Neural progenitor cell (in vitro differentiated cells): ENCODE results near the gene KREMEN2. TPM values are rescaled to one million over a fixed set of nuclear protein-coding genes. Genes with fewer than 3 reads are reported as not detected.

Experiments used
- DNase-seq: peaks from one replicate; pipeline ENCODE4 v3.0.0-alpha.2; 2016; ENCODE audit warnings: low spot score
- H2AFZ ChIP-seq: fragments of 200-600 bp; sonication (generic); replicated peaks from 2 replicates; pipeline ENCODE4 v1.6.1; 2016; ENCODE audit warnings: antibody characterized with exemption
- H3F3A ChIP-seq: fragments of 200-600 bp; sonication (generic); 2 replicates; pipeline ENCODE4 v1.6.1; 2016; ENCODE audit warnings: antibody characterized with exemption, low read depth
- H3K27ac ChIP-seq: fragments of 200-600 bp; sonication (generic); 2 replicates; pipeline ENCODE4 v1.5.1; 2016; ENCODE audit warnings: mild to moderate bottlenecking
- H3K27me3 ChIP-seq: fragments of 200-600 bp; sonication (generic); 2 replicates; pipeline ENCODE4 v1.6.1; 2016; ENCODE audit warnings: mild to moderate bottlenecking, moderate library complexity
- H3K36me3 ChIP-seq: fragments of 200-600 bp; sonication (generic); 2 replicates; pipeline ENCODE4 v1.5.1; 2016
- H3K4me1 ChIP-seq: fragments of 200-600 bp; sonication (generic); 2 replicates; pipeline ENCODE4 v1.6.1; 2016; ENCODE audit warnings: mixed run types
- H3K4me2 ChIP-seq: fragments of 200-600 bp; sonication (generic); 2 replicates; pipeline ENCODE4 v1.6.1; 2016
- H3K4me3 ChIP-seq: fragments of 200-600 bp; sonication (generic); 2 replicates; pipeline ENCODE4 v1.5.1; 2016
- H3K79me2 ChIP-seq: fragments of 200-600 bp; sonication (generic); 2 replicates; pipeline ENCODE4 v1.6.1; 2016; ENCODE audit warnings: low read depth
- H3K9ac ChIP-seq: fragments of 200-600 bp; sonication (generic); 2 replicates; pipeline ENCODE4 v1.6.1; 2016
- H3K9me3 ChIP-seq: fragments of 200-600 bp; sonication (generic); 2 replicates; pipeline ENCODE4 v1.5.1; 2016; ENCODE audit warnings: low read depth
- H4K20me1 ChIP-seq: fragments of 200-600 bp; sonication (generic); 2 replicates; pipeline ENCODE4 v1.6.1; 2016; ENCODE audit warnings: low read depth
- H3K27ac Mint-ChIP-seq: 3 replicates; pipeline ENCODE4 v1.8.0; 2021; ENCODE audit warnings: mixed read lengths
- H3K27me3 Mint-ChIP-seq: 2 replicates; pipeline ENCODE4 v1.8.0; 2022; ENCODE audit warnings: low read depth, mild to moderate bottlenecking, inconsistent platforms, moderate library complexity, mixed read lengths; ENCODE audit not compliant: insufficient read depth
- H3K36me3 Mint-ChIP-seq: 3 replicates; pipeline ENCODE4 v1.8.0; 2021; ENCODE audit warnings: mixed read lengths
- H3K4me1 Mint-ChIP-seq: 3 replicates; pipeline ENCODE4 v1.8.0; 2021; ENCODE audit warnings: mixed read lengths
- H3K4me3 Mint-ChIP-seq: 3 replicates; pipeline ENCODE4 v1.8.0; 2021; ENCODE audit warnings: mild to moderate bottlenecking, moderate library complexity, mixed read lengths
- H3K9me3 Mint-ChIP-seq: 3 replicates; pipeline ENCODE4 v1.8.0; 2020; ENCODE audit warnings: mixed read lengths
- CTCF ChIP-seq: fragments of 200-600 bp; sonication (generic); IDR thresholded peaks from 2 replicates; pipeline ENCODE4 v1.5.1; 2017; ENCODE audit warnings: antibody characterized with exemption, mild to moderate bottlenecking
- EZH2 ChIP-seq: fragments of 200-600 bp; sonication (generic); IDR thresholded peaks from 2 replicates; pipeline ENCODE4 v1.6.1; 2017; ENCODE audit warnings: antibody characterized with exemption, mild to moderate bottlenecking, moderate library complexity
- EZH2phosphoT487 ChIP-seq: fragments of 200-600 bp; sonication (generic); IDR thresholded peaks from 2 replicates; pipeline ENCODE4 v1.6.1; 2017; ENCODE audit warnings: antibody characterized with exemption
- total RNA-seq: library from RNA; depleted of rRNA; stranded (reverse); fragments of >200 nt; gene quantifications from 2 replicates; pipeline ENCODE4 v1.2.3, GENCODE V29; 2015; ENCODE audit warnings: low replicate concordance

KREMEN2 gene
- total RNA-seq, 1 donor from 2014 or later = 0.51 TPM

DNA sequence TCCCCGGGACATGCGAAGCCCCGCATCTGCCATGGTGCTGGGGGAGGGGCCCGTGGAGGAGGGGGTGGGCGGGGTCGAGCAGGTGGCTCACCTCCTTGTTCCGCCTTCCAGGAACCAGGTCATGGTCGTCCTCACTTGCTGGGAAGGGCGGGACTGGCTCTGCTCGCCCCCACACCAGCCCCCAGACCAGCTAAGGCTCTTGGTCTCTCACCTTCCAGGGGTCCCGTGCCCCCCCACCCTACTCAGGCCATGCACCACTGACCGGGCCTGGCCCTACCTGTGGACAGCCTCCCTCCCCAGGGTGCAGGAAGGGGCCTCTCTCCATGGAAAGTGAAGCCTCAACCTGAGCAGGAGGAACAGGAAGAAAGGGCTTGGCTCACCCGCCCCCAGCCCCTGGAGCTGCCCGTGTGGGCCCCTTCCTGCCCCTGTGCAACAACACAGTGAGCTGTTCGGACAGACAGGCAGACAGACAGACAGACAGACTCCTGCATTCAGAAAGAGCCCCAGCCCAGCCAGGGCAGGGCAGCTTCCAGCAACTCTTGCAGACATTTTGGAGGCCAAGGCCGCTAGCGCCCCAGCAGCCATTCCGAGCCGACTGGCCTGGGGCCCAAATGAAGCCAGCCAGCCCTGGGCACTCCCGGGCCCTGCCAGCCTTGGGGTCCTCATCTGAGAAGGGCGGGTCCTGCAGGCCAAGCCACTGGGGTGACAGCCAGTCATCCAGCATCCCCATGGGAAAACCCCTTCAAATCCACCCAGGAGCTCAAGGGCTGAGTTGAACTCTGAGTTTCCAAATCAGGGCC is 8.1 kb upstream of the KREMEN2 start:
- Histone ChIP-seq H3K79me2 (no peaks in the 10 kb centered on the region), H3K4me2 (no peak overlapping the region), H3K4me1 (no peaks in the 10 kb centered on the region), H3K9me3 (no peaks in the 10 kb centered on the region), H2AFZ (no peak overlapping the region), H3F3A (no peaks in the 10 kb centered on the region), H3K27me3 (no peaks in the 10 kb centered on the region), H4K20me1 (no peaks in the 10 kb centered on the region), H3K9ac (no peak overlapping the region), H3K27ac (no peak overlapping the region), H3K36me3 (no peaks in the 10 kb centered on the region), H3K4me3 (no peak overlapping the region)
- Mint-ChIP-seq H3K9me3 (no peaks in the 10 kb centered on the region), H3K4me3 (no peak overlapping the region), H3K27me3 (peaks cover 8% of the 10 kb centered on the region), H3K36me3 (no peaks in the 10 kb centered on the region), H3K4me1 (peaks cover 7% of the 10 kb centered on the region), H3K27ac (no peak overlapping the region)
- DNase-seq = no peak
- TF ChIP-seq CTCF (no peak), EZH2 (no peak), EZH2phosphoT487 (no peak)

- DNase-seq = no peak
- no peak overlapping the region for H2AFZ ChIP-seq
- Mint-ChIP-seq H3K9me3 (no peaks in the 10 kb centered on the region), H3K4me1 (peaks cover 7% of the 10 kb centered on the region), H3K4me3 (peak overlapping the region; percentile 44), H3K27me3 (peaks cover 8% of the 10 kb centered on the region), H3K27ac (no peak overlapping the region), H3K36me3 (no peaks in the 10 kb centered on the region)
- no peaks in the 10 kb centered on the region for H3F3A ChIP-seq
- TF ChIP-seq CTCF = no peak
- TF ChIP-seq EZH2phosphoT487 = no peak
- TF ChIP-seq EZH2 = no peak
- no peaks in the 10 kb centered on the region for H3K9me3 ChIP-seq
- H3K4me1 ChIP-seq = no peaks in the 10 kb centered on the region
- H3K4me3 ChIP-seq = no peak overlapping the region
- H3K9ac ChIP-seq = no peak overlapping the region
- no peaks in the 10 kb centered on the region for H3K79me2 ChIP-seq
- no peaks in the 10 kb centered on the region for H4K20me1 ChIP-seq
- H3K36me3 ChIP-seq = no peaks in the 10 kb centered on the region
- H3K27ac ChIP-seq = no peak overlapping the region
- no peak overlapping the region for H3K4me2 ChIP-seq
- no peaks in the 10 kb centered on the region for H3K27me3 ChIP-seq
Observed at GRCh38 chr16:2956579-2956956, 7.5 kb upstream of the KREMEN2 start.

- H3K27ac ChIP-seq = no peak overlapping the region
- H3K4me1 Mint-ChIP-seq = peaks cover 11% of the 10 kb centered on the region
- peaks cover 15% of the 10 kb centered on the region for H3K27me3 Mint-ChIP-seq
- no peak for TF ChIP-seq EZH2phosphoT487
- no peak for TF ChIP-seq CTCF
- TF ChIP-seq EZH2 = no peak
- H3K79me2 ChIP-seq = no peaks in the 10 kb centered on the region
- H3K27me3 ChIP-seq = peaks cover 24% of the 10 kb centered on the region
- H3K36me3 ChIP-seq = no peaks in the 10 kb centered on the region
- no peak overlapping the region for H3K27ac Mint-ChIP-seq
- no peak overlapping the region for H2AFZ ChIP-seq
- H3K9me3 ChIP-seq = no peaks in the 10 kb centered on the region
- H3K4me3 Mint-ChIP-seq = no peak overlapping the region
- no peak overlapping the region for H3K4me2 ChIP-seq
- no peaks in the 10 kb centered on the region for H3K9me3 Mint-ChIP-seq
- H3K4me3 ChIP-seq = no peak overlapping the region
- H3K4me1 ChIP-seq = peaks cover 13% of the 10 kb centered on the region
- H3K36me3 Mint-ChIP-seq = no peaks in the 10 kb centered on the region
- no peak overlapping the region for H3K9ac ChIP-seq
- H3F3A ChIP-seq = peaks cover 18% of the 10 kb centered on the region
- H4K20me1 ChIP-seq = no peaks in the 10 kb centered on the region
- no peak for DNase-seq
Observed at GRCh38 chr16:2959206-2959605, 4.9 kb upstream of the KREMEN2 start.
